T-helper 22 cell (primary cell): ENCODE results near the gene P2RX7.
A peak's percentile ranks its signal among the peaks of the same experiment; 100 is the strongest.

ENCODE experiments used
- DNase-seq: peaks from one replicate; pipeline ENCODE4 v3.0.0-alpha.2; 2020; ENCODE audit warnings: low read depth

P2RX7 gene

GRCh38 chr12:121132601-121133481 lies at the start of gene P2RX7:
Gene P2RX7, plus strand, starts transcription at chr12:121132876. Its CDS starts 95 bp downstream, at chr12:121132971.
- peak; percentile 8 for DNase-seq

GRCh38 chr12:121084229-121084628 lies 48.4 kb upstream of the P2RX7 start:
- no peak for DNase-seq

- DNase-seq: no peak
Observed at GRCh38 chr12:121085069-121085468, 47.6 kb upstream of the P2RX7 start.

- no peak for DNase-seq
Observed at GRCh38 chr12:121085506-121086353, 46.9 kb upstream of the P2RX7 start.

DNA sequence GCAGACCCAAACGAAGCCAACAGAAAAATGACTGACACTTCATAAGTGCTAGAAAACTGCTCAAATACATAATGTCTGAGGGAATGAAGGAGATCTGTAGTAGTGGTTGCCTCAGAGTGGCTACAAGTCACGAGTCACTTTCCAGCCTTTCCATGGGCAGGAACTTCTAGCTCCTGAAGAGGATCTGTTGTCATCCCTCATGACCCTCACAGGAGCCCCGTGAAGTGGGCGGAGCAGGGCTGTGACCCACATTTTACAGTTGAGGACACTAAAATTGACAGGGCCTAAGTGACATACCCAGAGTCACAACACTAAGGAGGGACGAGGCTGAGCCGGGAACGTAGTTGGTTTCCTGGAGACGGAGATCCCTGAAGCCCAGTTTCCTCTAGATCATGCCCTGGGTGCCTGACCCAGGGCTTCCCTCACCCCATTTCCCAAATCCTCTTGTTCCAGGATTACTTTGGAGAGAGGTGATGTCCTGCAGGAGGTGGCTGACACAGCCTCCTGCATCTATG lies 45.8 kb upstream of the P2RX7 start:
- no peak for DNase-seq

DNA sequence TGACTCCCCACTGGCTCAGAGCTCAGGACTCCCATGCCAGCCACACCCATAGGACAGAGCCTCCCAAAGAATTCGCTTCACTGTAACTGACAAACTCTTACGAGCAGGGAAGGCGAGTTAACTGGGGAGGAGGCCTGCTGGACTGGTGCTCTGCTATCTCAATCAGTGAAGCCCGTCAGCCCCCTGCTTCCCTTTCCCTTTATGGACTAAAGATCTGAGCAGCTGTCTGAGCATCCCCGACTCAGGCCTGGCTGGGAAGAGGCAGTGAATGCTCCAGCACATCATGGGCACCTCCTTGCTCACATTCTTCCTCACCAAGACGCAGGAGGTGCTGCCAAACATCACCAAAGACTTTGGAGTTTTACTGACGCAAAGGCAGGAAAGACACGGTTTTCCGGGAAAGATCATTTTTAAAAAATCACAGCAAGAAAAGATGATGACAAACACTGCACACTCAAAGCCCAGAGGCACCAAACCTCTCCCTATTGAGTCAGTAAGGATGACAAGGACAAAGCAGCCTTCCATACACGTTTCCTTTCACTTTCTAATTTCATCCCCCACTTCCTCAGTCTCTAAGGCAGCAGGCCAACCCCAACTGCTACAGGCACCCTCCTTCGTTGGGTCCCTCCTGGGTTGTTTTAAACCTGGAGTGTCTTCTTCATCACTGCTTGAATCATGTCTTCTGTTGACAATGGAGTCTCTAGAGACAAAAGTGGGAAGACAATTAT lies 45.0 kb upstream of the P2RX7 start:
- no peak for DNase-seq

- no peak for DNase-seq
Observed at GRCh38 chr12:121088195-121088585, 44.5 kb upstream of the P2RX7 start.

DNA sequence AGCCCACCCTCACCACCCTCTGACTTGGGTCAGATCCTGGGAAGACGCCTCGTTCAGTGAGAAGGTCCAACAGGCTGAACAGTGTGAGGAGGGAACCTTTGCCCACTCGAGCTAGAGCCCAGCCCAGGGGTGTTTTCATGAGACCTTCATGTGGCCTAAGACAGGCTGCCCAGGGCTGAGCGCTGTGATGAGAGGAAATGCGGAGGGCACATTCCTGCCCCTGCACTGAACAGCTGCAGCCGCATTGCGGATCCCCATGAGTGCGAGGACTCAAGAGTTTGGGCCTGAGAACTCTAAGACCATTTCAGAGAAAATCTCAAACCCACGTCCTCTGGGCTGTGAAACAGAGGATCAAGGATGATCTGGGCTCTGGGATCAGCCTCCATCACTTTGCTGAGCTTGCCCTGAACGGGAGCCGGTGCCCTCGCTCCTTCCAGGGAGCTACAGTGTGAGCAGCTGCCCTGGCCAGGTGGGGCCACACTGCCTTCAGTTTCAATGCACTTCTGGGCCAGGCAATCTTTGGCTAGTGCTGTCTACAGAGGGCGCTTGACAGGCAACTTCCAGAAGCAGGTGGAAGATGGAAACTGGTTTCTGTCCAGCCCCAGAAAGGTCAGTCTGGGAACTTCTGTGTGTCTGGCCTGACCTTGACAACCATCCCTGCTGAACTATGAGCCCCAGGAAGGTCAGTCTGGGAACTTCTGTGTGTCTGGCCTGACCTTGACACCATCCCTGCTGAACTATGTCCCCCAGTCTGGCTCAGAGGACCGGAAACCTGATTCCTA lies 43.5 kb upstream of the P2RX7 start:
- no peak for DNase-seq

- DNase-seq: no peak
Observed at GRCh38 chr12:121089813-121090430, 42.8 kb upstream of the P2RX7 start.

DNA sequence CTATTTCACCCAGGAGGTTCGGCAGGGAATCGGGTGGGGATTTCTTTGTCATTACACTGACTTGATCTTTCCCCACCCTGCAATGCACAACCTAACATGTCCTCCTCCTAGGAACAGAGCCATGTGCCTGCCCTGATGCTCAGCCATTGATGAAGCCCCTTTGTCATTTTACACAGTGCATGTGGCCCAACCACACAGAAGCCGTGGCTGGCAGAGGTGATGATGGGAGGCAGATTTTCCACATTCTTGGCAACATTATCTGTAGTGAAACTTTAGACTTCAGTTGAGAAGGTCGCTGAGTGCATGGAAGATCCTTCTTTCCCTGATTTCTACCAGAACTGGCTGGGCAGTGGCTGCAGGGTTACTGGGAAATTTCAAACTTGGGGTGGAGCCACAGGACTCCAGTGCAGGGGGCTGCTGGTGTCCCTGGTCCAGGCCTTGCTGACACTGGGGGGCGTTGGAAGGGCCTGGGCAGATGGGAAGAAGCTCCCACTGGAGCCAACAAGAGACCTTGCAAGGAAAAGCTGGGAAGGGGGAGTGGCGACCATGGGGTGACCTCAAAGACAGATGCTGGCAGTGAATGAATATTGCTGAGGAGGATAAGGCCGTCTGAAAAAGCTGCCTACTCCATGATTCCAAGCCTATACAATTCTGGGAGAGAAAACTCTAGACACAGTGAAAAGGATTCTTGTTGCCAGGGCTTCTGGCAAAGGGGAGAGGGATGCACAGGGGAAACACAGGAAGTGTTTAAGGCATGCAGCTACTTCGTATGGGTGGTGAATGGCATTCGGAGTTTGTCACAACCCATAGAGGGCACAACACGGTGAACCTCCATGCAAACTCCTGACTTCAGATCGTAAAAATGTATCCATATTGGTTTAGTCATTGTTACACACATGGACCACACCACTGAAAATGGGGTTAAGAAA lies 41.8 kb upstream of the P2RX7 start:
- no peak for DNase-seq

DNA sequence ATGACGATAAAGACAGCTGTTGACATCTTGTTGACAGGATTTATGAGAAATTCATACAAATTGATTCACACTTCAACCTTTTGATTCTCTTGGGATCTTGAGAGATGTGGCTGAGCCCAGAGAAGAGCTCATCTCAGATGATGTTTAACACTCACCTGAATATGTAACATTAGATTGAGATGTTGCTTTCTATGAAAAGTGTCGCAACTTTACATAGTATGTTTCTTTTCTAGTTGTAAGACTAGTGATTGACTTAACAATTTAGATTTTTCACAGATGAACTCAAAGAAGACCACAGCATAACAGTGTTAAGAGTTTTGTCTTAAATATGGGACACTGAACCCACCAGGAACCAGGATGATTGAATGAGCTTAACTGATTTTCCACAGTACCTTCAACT lies 40.6 kb upstream of the P2RX7 start:
- DNase-seq: no peak

DNA sequence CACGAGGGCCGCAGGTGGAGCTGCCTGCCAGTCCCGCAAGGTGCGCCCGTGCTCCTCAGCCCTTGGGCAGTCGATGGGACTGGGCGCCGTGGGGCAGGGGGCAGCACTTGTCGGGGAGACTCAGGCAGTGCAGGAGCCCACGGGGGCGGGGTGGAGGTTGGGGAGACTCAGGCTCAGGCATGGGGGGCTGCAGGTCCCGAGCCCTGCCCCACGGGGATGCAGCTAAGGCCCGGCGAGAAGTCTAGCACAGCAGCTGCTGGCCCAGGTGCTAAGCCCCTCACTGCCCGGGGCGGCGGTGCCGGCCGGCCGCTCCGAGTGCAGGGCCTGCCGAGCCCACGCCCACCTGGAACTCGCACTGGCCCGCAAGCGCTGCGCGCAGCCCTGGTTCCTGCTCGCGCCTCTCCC lies 39.2 kb upstream of the P2RX7 start:
- no peak for DNase-seq

DNA sequence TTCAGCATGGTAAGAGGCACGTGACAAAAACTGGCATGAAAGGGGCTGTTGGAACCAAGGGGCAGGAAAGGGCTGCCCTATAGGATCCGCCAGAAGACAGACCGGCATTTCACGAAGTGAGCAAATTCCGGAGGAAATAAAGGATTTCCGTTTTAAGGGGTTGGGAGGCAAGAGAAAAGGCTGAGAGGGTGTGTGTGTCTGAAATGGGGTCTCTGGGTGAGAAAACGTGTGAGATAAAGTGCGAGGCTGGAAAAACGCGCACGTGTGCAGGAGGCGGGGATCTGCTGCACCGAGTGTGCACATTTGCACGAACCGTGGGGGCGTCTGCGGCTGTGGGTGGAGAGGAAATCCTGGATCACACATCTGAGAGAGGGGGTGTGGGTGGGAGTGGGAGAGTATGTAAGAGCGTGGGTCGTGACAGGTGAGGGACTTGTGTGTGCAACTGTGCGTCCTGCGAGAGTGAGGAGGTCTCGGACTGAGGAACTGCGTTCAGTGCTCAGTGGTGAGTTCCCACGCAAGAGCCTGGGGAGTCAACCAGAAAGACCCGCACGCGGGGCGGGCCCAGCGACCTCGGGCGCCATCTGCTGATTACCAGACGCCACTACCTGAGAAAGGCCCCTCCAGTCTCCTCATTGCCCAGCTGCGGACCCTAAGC lies 37.0 kb upstream of the P2RX7 start:
- peak; percentile 48 for DNase-seq

DNA sequence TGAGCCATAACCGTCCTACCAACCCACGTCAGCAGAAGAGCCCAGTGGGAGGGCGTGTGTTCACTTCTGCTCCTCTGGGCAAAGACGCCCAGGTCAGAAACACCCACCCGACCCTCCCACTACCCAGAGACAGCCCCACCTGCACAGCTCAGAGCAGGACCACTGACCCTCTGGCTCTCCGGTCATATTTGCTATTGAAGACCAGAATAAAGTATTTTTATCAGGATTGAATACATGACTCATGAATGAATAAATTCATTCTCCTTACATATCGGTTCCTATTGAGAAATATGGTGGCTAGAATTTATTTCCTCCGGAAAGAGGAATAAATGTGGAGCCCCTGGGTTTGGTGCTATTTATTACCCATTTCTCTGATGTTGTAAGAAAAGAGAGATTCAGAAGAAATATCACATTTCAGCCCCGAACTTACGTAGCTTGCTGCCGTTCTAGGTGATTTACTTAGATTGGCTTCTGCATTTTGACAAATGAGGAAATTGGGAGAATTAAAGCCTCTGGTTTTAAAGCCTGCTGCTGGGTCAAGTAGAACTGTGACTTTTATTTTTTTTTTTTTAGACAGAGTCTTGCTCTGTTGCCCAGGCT lies 36.4 kb upstream of the P2RX7 start:
- no peak for DNase-seq

- no peak for DNase-seq
Observed at GRCh38 chr12:121099779-121100178, 32.9 kb upstream of the P2RX7 start.

DNA sequence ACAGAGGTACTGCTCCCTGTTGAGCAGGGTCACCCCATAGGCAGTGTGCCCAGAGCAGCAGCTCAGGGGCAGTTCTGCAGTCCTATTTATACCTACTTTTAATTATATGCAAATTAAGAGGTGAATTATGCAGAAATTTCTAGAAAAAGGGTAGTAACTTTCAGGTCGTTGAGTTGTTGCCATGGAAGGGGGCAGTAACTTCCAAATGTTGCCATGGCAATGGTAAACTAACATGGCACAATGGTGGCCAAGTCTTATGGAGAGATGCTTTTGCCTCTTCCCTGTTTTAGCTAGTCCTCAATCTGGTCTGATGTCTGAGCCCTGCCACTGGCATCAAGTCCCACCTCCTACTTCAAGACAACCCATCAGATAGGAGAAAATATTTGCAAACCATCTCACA lies 30.4 kb upstream of the P2RX7 start:
- DNase-seq: no peak

GRCh38 chr12:121107681-121108080 lies 25.0 kb upstream of the P2RX7 start:
- no peak for DNase-seq

DNA sequence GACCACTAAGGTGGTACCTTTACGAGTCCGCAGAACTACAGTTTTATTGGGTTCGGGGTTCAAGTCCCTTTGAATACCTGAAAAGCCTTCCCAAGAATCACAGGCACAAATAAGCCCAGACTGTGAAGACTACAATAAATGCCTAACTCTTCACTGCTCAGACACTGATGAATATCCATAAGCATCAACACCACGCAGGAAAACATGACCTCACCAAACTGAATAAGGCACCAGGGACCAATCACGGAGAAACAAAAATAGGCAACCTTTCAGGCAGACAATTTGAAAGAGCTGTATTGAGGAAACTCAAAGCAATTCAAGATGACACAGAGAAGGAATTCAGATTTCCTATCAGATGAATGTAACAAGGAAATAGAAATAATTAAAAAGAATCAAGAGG lies 24.2 kb upstream of the P2RX7 start:
- DNase-seq: no peak
